ENCODE data around the gene POPDC3. TPM values are rescaled to one million over a fixed set of nuclear protein-coding genes. Genes with fewer than 3 reads are reported as not detected.

Gene POPDC3
- total RNA-seq, 4 donors from 2014 or later, result 105 to 218 (median 179) TPM

- DNase-seq (no peak), ATAC-seq (peak in 1 of 2 donors; percentile 23)
- H3K27ac ChIP-seq, result peak overlapping the region in 2 of 4 donors; percentile 35 to 49
These were observed 20.4 kb upstream of the POPDC3 start for GRCh38 chr6:105200133-105200730.

GRCh38 chr6:105199711-105200110 lies 19.9 kb upstream of the POPDC3 start:
- Histone ChIP-seq H3K4me3 (no peak overlapping the region), H3K9me3 (no peaks in the 10 kb centered on the region), H3K27me3 (no peaks in the 10 kb centered on the region), H3K36me3 (no peaks in the 10 kb centered on the region), H3K4me1 (peaks cover 6 to 7% of the 10 kb centered on the region in 2 donors), H3K27ac (peak overlapping the region in 2 of 4 donors; percentile 35 to 49)
- DNase-seq (peak in 1 of 2 donors; percentile 68), ATAC-seq (peak; percentile 67 to 86)
- in situ Hi-C loops (cut with MboI; ENCODE audit: low sequenced_read_pairs in 4 of 4) (no loop called here), intact Hi-C loops (cut with DNase I; ENCODE audit: low total_unique reads) (no loop called here)
- no peak for TF ChIP-seq CTCF (IDR thresholded peaks at IDR 0.05 in 4 of 5, conservative IDR thresholded peaks at IDR 0.05 in 1 of 5)
- no peak for TF ChIP-seq POLR2A (IDR thresholded peaks at IDR 0.05)

More at GRCh38 chr6:105200133-105200730, 20.4 kb upstream of the POPDC3 start:
- in situ Hi-C loops (cut with MboI; ENCODE audit: low sequenced_read_pairs in 4 of 4) (no loop called here), intact Hi-C loops (cut with DNase I; ENCODE audit: low total_unique reads) (no loop called here)
- Histone ChIP-seq H3K4me3 (no peak overlapping the region), H3K9me3 (no peaks in the 10 kb centered on the region), H3K4me1 (peaks cover 7 to 8% of the 10 kb centered on the region in 2 donors), H3K36me3 (no peaks in the 10 kb centered on the region), H3K27me3 (no peaks in the 10 kb centered on the region)
- TF ChIP-seq POLR2A (IDR thresholded peaks at IDR 0.05) (no peak), CTCF (IDR thresholded peaks at IDR 0.05 in 4 of 5, conservative IDR thresholded peaks at IDR 0.05 in 1 of 5) (no peak)

GRCh38 chr6:105196076-105196475 lies 16.3 kb upstream of the POPDC3 start:
- peaks cover 12 to 34% of the 10 kb centered on the region in 2 donors for H3K4me1 ChIP-seq
- DNase-seq (no peak), ATAC-seq (no peak)
- no peaks in the 10 kb centered on the region for H3K9me3 ChIP-seq
- H3K27ac ChIP-seq, result no peak overlapping the region
- no peaks in the 10 kb centered on the region for H3K27me3 ChIP-seq
- H3K36me3 ChIP-seq, result no peaks in the 10 kb centered on the region
- in situ Hi-C loops (cut with MboI; ENCODE audit: low sequenced_read_pairs in 4 of 4), result no loop called here
- intact Hi-C loops (cut with DNase I; ENCODE audit: low total_unique reads), result no loop called here
- TF ChIP-seq POLR2A (IDR thresholded peaks at IDR 0.05), result no peak
- no peak for TF ChIP-seq CTCF (IDR thresholded peaks at IDR 0.05 in 4 of 5, conservative IDR thresholded peaks at IDR 0.05 in 1 of 5)
- no peak overlapping the region for H3K4me3 ChIP-seq

GRCh38 chr6:105194591-105194990 lies 14.8 kb upstream of the POPDC3 start:
- Histone ChIP-seq H3K36me3 (no peaks in the 10 kb centered on the region), H3K4me3 (no peak overlapping the region), H3K27ac (peak overlapping the region in 1 of 4 donors; percentile 70), H3K9me3 (no peaks in the 10 kb centered on the region), H3K27me3 (no peaks in the 10 kb centered on the region), H3K4me1 (peaks cover 5 to 37% of the 10 kb centered on the region in 2 donors)
- TF ChIP-seq CTCF (IDR thresholded peaks at IDR 0.05 in 4 of 5, conservative IDR thresholded peaks at IDR 0.05 in 1 of 5) (no peak), POLR2A (IDR thresholded peaks at IDR 0.05) (no peak)
- intact Hi-C loops (cut with DNase I; ENCODE audit: low total_unique reads) (no loop called here), in situ Hi-C loops (cut with MboI; ENCODE audit: low sequenced_read_pairs in 4 of 4) (no loop called here)
- DNase-seq (no peak), ATAC-seq (no peak)
